ENCODE data around the gene IER3. TPM values are rescaled to one million over a fixed set of nuclear protein-coding genes. Genes with fewer than 3 reads are reported as not detected.

The IER3 gene
- total and polyA plus RNA-seq, 9 donors = 9.7 to 221 (median 20.6) TPM

DNA sequence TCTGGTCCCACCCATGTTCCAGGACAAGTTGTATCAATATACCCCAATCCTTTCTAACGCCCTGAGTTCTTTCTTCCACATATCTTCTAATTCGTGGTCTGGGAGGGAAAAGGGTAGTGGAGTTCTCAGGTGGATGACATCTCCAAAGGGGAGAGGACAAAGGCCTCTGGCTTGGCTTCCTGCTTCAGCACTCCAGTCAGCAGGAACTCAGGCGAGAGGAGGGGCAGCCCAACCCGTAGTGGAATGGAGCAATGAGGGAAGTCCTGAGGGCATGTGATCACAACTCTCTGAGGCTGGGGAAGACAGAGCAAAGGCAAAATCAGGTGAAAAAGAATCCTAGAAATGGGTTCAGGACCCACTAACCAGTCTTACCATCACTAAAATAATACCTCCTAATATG lies 44.0 kb downstream of the IER3 start:
- 72 to 78% (median 72%) methylated on average over 4 of the region's 4 CpGs for WGBS, 3 donors
- H3K36me3 ChIP-seq = no peaks in the 10 kb centered on the region
- no peaks in the 10 kb centered on the region for H3K4me1 ChIP-seq (ENCODE audit: insufficient read depth)
- intact Hi-C loops (cut with DNase I) = no loop called here
- no peak overlapping the region for H3K27ac ChIP-seq
- no peaks in the 10 kb centered on the region for H3K27me3 ChIP-seq
- H3K4me3 ChIP-seq = no peak overlapping the region
- TF ChIP-seq CTCF (IDR thresholded peaks at IDR 0.05) = no peak
- no peak for TF ChIP-seq POLR2A (IDR thresholded peaks at IDR 0.05)
- TF ChIP-seq EP300 (IDR thresholded peaks at IDR 0.05) = no peak
- DNase-seq = no peak
- H3K9me3 ChIP-seq = no peaks in the 10 kb centered on the region

DNA sequence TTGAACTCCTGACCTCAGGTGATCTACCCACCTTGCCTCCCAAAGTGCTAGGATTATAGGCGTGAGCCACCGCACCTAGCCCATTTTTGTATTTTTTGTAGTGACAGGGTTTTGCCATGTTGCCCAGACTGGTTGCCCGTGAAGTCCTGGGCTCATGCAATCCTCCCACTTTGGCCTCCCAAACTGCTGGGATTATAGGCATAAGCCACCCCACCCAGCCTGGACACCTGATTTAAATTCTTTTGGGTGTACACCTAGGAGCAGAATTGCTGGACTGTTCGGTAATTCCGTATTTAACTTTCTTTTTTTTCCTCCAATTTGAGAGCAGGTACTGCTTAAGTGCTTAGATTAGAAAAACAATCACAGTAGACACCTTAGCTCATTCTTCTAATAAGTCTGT lies 47.9 kb downstream of the IER3 start:
- Histone ChIP-seq H3K9me3 (no peaks in the 10 kb centered on the region), H3K27ac (no peak overlapping the region), H3K36me3 (no peaks in the 10 kb centered on the region), H3K4me3 (no peak overlapping the region), H3K27me3 (no peaks in the 10 kb centered on the region), H3K4me1 (ENCODE audit: insufficient read depth) (peaks cover 3% of the 10 kb centered on the region)
- intact Hi-C loops (cut with DNase I) = no loop called here
- TF ChIP-seq EP300 (IDR thresholded peaks at IDR 0.05) = no peak
- TF ChIP-seq CTCF (IDR thresholded peaks at IDR 0.05) = no peak
- no peak for TF ChIP-seq POLR2A (IDR thresholded peaks at IDR 0.05)
- WGBS, 3 donors = 95 to 97% (median 95%) methylated on average over 5 of the region's 5 CpGs
- DNase-seq = no peak

Small RNA genes within 50 kb of the gene (small RNA-seq; reads per million reads assigned to genes)
- gene RF00019 = not detected
- not detected for gene RN7SL353P

Other genes with a start within 250 kb of the IER3 start
- gene GNL1, start 188.1 kb downstream of the IER3 start, total RNA-seq = 100 to 1,000 TPM in 4 of 7 donors, 10 to 100 TPM in 3; 42.4 to 128 (median 103) TPM
- 10 to 100 TPM; 77.8 to 80.4 TPM for gene GNL1, start 188.1 kb downstream of the IER3 start, polyA plus RNA-seq
- gene PRR3, start 187.3 kb downstream of the IER3 start, total RNA-seq = 10 to 100 TPM in 6 of 7 donors, 1 to 10 TPM in 1; 8.6 to 35.0 (median 20.9) TPM
- 10 to 100 TPM; 19.0 to 29.6 TPM for gene PRR3, start 187.3 kb downstream of the IER3 start, polyA plus RNA-seq
- gene ABCF1, start 173.1 kb downstream of the IER3 start, total RNA-seq = 10 to 100 TPM; 16.3 to 50.5 (median 36.0) TPM
- gene ABCF1, start 173.1 kb downstream of the IER3 start, polyA plus RNA-seq = 10 to 100 TPM; 18.8 to 60.6 TPM
- gene PPP1R10, start 127.3 kb downstream of the IER3 start, total RNA-seq = 100 to 1,000 TPM in 1 of 7 donors, 10 to 100 TPM in 6; 44.7 to 106 (median 76.0) TPM
- 10 to 100 TPM; 34.7 to 88.3 TPM for gene PPP1R10, start 127.3 kb downstream of the IER3 start, polyA plus RNA-seq
- gene MRPS18B, start 126.7 kb downstream of the IER3 start, total RNA-seq = 10 to 100 TPM; 40.7 to 61.4 (median 52.9) TPM
- gene MRPS18B, start 126.7 kb downstream of the IER3 start, polyA plus RNA-seq = 10 to 100 TPM; 62.4 to 69.0 TPM
- gene ATAT1, start 117.7 kb downstream of the IER3 start, total RNA-seq = 10 to 100 TPM in 4 of 7 donors, 1 to 10 TPM in 3; 5.6 to 20.5 (median 11.4) TPM
- gene ATAT1, start 117.7 kb downstream of the IER3 start, polyA plus RNA-seq = 10 to 100 TPM in 1 of 2 donors, 1 to 10 TPM in 1; 9.2 to 18.6 TPM
- gene C6orf136, start 97.4 kb downstream of the IER3 start, total RNA-seq = 10 to 100 TPM in 6 of 7 donors, 1 to 10 TPM in 1; 6.0 to 20.0 (median 14.8) TPM
- 1 to 10 TPM; 6.4 to 9.3 TPM for gene C6orf136, start 97.4 kb downstream of the IER3 start, polyA plus RNA-seq
- 10 to 100 TPM; 18.0 to 27.4 (median 22.5) TPM for gene DHX16, start 71.5 kb downstream of the IER3 start, total RNA-seq
- 10 to 100 TPM; 19.3 to 27.4 TPM for gene DHX16, start 71.5 kb downstream of the IER3 start, polyA plus RNA-seq
- 10 to 100 TPM; 14.7 to 86.4 (median 56.0) TPM for gene PPP1R18, start 57.9 kb downstream of the IER3 start, total RNA-seq
- gene PPP1R18, start 57.9 kb downstream of the IER3 start, polyA plus RNA-seq = 10 to 100 TPM; 51.0 to 95.9 TPM
- gene NRM, start 53.6 kb downstream of the IER3 start, total RNA-seq = 10 to 100 TPM in 5 of 7 donors, 1 to 10 TPM in 2; 3.4 to 23.2 (median 15.3) TPM
- gene NRM, start 53.6 kb downstream of the IER3 start, polyA plus RNA-seq = 10 to 100 TPM; 15.3 to 15.4 TPM
- gene MDC1, start 27.3 kb downstream of the IER3 start, total RNA-seq = 10 to 100 TPM; 13.1 to 62.5 (median 43.9) TPM
- 10 to 100 TPM; 20.1 to 39.0 TPM for gene MDC1, start 27.3 kb downstream of the IER3 start, polyA plus RNA-seq
- gene TUBB, start 24.2 kb downstream of the IER3 start, total RNA-seq = 100 to 1,000 TPM; 242 to 697 (median 630) TPM
- 100 to 1,000 TPM; 370 to 772 TPM for gene TUBB, start 24.2 kb downstream of the IER3 start, polyA plus RNA-seq
- 100 to 1,000 TPM in 6 of 7 donors, 10 to 100 TPM in 1; 64.1 to 154 (median 116) TPM for gene FLOT1, start 1.9 kb downstream of the IER3 start, total RNA-seq
- gene FLOT1, start 1.9 kb downstream of the IER3 start, polyA plus RNA-seq = 100 to 1,000 TPM; 124 to 180 TPM
- 100 to 1,000 TPM in 2 of 7 donors, 10 to 100 TPM in 5; 20.1 to 116 (median 83.7) TPM for gene DDR1, start 140.0 kb upstream of the IER3 start, total RNA-seq
- 10 to 100 TPM; 21.7 to 35.4 TPM for gene DDR1, start 140.0 kb upstream of the IER3 start, polyA plus RNA-seq
- gene GTF2H4, start 163.7 kb upstream of the IER3 start, total RNA-seq = 10 to 100 TPM in 6 of 7 donors, 1 to 10 TPM in 1; 5.6 to 43.9 (median 25.7) TPM
- gene GTF2H4, start 163.7 kb upstream of the IER3 start, polyA plus RNA-seq = 10 to 100 TPM; 22.0 to 24.5 TPM
- 10 to 100 TPM in 6 of 7 donors, 1 to 10 TPM in 1; 6.7 to 32.3 (median 19.8) TPM for gene VARS2, start 169.7 kb upstream of the IER3 start, total RNA-seq
- 10 to 100 TPM; 17.0 to 23.4 TPM for gene VARS2, start 169.7 kb upstream of the IER3 start, polyA plus RNA-seq
- 1 to 10 TPM in 1 of 7 donors, under 1 TPM in 2, not detected in 4; 0.80 to 3.1 (median 0.82) TPM for gene SFTA2, start 187.6 kb upstream of the IER3 start, total RNA-seq
- not detected for gene SFTA2, start 187.6 kb upstream of the IER3 start, polyA plus RNA-seq
- under 1 TPM in 1 of 7 donors, not detected in 6; under 0.01 TPM for gene MUCL3, start 196.4 kb upstream of the IER3 start, total RNA-seq
- not detected for gene MUCL3, start 196.4 kb upstream of the IER3 start, polyA plus RNA-seq
- not detected for gene MUC21, start 239.2 kb upstream of the IER3 start, total RNA-seq
- gene MUC21, start 239.2 kb upstream of the IER3 start, polyA plus RNA-seq = not detected

Measured in ovary (tissue), 9 donors.